ENCODE measurements around the gene CHRNB2.

CHRNB2 gene

DNA sequence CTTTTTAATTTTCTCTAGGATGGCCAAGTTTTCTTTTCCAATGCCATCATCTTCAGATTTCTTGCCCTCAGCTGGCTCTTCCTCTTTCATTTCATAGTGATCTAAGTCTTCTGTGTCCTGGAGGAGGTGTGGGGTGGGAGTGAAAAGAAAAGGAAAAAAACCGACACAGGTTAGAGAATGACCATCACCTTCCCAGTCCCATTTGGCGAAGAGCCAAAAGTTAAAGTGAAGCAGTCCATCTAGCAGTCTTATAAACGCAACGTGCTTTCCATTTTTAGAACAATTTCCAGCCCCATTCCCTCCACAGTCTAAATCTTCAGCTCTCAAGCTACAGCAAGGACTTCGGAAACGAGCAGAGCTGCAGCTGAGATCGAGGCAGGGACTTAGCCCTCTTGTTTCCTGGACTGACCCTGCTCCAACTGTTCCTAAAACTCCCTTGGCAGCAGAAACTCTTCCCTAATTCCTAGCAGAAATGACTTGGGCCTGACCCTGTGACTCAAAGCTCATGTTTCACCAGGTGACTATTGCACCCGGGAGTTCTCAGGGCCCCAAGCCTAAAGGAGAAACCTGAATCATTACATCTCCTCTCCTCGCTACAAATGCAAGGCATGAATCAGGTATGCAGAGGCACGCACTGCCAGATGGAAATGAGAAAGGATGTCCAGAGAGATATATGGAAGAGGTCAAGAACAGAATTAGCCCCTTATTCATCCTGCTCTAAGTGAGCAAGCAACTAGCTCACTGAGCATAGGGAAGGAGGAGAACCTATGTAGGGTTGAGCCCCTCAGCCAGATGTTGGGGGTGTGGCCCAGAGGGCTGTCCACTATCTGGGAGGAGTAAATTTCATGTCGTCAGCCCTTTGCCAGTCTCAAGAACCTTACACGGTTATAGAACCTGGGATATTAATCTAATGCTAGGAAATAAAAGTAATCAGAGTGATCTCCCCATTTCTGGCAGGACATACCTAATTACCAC is 14.2 kb upstream of the CHRNB2 start:
- DNase-seq = no peak

DNA sequence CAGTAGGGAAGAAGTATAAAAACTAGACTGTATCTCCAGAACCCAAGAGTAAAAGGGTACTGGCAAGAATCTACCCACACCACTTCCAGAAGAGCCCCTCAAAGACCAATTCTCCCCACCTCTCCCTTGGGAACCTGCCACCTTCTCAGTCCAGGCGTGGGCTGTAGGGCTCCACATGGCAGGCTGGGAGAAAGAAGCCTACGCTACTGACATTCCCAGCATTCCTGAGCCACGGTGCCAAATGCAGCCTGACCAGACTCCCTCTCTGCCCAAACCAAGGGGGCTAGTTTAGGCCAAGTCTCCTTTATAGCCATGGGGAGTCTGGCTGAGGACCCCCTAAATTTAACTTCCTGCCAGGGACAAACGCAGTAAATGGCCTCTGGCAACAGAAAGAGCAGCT is 11.2 kb upstream of the CHRNB2 start:
- DNase-seq = no peak

DNA sequence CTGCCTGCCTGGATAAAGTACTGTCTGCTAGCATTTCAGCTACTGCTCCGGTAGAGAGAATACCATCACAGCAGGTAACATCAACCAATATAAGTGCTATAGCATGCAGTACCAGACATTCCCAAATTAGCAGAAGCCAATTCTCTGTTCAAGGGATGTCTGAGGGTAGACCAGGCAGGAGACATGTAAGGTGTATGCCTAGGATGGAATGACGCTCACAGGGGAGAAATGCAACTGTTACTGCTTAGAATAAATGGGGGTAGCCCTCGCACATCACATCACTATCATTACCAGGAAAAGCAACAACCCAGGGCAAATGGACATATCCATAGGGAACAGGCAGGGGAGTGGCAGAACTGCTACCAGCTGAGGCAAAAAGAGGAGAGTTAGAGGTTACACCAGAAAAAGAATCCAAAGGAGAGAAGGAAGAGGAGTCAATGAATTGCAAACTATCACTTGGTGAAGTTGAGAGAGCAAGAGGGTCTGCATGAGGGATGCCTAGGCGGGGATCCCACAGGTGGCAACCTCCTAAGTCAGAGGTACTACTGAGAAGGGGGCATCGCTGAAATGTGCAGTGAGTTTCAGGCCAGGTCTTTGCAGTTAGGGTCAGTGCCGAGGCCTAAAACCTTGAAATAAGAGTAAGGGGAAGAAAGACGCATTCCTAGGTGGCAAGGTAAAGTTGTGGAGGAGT is 10.2 kb upstream of the CHRNB2 start:
- no peak for DNase-seq

DNA sequence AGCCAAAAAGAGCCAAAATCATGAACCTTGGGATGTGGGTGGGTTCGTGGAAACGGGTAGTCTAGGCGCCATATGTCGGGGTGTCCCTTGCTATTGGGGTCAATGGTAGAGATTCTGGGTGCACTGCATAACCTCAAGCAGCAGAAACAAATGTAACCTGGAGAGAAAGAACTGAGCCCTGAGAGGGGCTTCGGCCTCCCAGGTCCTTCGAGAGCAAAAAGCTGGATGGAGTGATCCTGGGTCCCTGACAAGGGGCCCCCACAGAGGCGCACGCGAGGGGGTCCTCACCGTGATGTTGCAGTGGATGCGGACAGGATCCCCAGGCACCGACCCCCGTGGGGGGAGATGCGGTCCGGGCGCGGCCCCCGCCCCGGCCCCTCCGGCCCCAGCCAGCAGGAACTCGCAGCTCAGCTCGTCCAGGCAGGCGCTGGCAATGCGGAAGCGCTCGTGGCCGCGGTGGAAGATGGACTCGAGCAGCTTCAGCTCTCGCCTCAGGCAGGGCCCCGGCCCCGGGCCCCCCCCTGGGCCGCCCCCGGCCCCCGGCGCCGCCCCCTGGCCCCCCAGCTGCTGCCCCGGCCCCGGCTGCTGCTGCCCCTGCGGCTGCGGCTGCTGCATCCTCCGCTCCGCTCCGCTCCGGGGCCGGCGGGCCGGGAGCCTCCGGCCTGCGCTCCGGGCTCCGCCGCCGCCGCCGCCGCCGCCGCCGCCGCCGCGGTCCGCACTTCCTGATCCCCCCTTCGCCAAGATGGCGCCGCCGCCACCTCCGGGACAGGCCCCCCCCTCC is 9.4 kb upstream of the CHRNB2 start, which contains the start of gene UBE2Q1:
Gene UBE2Q1, minus strand, starts transcription at position 724 of the 781 bp plus-strand sequence. Its CDS starts 109 bp downstream, at position 615.
- no peak for DNase-seq

DNA sequence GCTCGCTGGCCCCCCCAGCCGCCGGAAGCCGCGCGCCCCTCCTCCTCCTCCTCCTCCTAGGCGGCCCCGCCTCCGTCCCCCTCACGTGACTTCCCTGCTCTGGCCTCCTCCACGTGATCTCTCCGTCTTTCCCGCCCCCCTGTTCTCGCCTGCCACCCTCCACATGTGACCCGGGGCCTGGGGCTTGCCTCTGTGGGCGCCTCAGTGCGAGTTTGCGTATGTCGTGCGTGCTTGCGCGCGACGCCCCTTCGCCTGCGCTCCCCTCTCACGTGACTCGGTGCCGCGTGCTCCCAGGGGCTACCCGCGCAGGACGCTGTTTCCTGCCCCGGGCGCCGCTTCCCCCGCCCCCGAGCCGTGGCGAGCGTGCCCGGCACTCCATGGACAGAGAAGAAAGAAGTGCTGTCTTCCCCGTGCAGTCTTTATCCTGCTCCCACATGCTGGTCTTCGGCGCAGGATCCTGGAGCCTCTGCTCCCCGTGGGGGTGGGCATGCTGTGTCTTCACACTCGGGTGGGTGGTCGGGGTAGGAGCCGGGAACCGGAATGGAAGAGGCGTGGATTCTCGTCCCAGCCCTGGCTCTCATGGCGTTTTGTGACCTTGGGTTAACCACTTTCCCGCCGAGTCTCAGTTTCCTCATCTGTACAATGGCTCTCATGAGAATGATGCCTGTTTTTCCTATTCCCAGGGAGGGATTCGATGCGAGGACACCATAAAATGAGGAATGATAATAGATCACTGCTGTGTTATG is 8.7 kb upstream of the CHRNB2 start:
- peak; percentile 99 for DNase-seq

DNA sequence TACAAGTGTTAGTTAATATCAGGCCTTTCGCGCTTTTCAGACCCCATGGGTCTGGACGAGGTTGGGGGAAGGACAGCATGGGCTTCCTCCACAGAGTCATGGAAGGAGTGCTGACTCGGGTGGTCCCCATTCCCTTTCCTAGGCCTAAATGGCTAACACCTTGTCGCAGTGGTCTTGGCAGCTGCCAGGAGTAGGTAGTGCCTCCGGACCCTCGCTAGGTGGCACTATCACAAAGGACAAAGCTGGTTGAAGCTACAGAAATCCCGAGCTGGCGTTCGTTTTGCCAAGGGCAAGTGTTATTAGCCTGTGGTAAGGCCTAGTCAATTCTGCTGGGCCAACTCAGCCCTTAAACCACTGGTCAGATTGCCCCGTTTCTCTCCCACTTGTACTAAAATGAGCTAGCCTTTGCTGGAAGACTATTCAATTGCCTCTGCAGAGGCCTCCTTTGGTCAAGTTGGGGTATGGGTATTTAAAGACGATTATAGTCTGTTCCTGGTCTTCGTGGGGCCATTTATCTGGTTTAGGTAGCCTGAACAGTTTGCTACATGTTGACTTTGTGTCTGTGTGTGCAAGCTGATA is 8.0 kb upstream of the CHRNB2 start:
- peak; percentile 80 for DNase-seq

DNA sequence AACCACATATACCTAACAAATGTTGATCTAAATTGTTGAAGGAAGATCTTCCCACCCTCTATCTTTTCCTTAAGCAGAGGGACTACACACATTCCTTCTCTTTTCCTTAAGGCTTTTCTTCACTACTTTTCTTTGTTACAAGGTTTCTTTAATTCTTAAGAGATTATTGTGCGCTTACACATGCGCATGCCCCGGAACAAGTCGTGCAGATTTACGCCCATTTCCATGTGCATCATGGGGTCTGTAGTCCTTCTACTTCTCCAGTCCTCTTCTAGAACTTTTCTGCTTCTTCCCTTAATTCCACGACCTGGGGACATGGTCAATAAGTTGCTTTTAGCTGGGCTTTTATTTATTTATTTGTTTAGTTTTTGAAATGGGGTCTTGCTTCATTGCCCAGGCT is 1.7 kb upstream of the CHRNB2 start:
- no peak for DNase-seq

DNA sequence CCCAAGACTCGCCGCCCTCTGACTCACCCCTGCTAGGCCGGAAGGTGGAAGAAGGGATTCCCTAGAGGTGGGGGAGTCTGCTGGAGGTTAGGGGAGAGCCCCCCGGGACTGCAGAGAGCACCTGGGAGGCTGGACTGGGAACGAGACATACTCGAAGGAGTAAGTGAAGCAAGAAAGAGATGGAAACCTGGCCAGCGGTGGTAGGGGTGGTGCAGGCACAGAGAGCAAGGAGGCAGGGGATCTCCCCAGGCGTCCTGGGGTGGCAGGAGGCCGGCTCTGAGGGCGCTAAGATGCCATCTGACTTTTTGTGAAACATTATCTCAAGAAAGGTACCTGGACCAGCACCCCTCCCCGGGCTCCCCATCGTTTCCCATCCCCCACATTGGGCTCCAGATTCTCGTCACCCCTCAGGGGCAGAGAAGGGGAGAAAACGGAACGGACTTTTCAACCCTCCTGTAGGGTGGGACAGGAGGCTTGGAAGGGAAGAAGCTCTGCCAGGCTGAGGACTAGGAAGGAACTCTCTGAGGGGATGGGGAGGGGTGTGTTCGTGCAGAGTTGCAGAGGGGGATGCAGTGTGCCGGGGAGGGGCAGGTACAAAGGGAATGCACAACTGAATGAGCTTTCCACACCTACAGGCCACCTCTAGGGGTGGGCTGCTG is 708 bp downstream of the CHRNB2 start:
- DNase-seq = no peak

DNA sequence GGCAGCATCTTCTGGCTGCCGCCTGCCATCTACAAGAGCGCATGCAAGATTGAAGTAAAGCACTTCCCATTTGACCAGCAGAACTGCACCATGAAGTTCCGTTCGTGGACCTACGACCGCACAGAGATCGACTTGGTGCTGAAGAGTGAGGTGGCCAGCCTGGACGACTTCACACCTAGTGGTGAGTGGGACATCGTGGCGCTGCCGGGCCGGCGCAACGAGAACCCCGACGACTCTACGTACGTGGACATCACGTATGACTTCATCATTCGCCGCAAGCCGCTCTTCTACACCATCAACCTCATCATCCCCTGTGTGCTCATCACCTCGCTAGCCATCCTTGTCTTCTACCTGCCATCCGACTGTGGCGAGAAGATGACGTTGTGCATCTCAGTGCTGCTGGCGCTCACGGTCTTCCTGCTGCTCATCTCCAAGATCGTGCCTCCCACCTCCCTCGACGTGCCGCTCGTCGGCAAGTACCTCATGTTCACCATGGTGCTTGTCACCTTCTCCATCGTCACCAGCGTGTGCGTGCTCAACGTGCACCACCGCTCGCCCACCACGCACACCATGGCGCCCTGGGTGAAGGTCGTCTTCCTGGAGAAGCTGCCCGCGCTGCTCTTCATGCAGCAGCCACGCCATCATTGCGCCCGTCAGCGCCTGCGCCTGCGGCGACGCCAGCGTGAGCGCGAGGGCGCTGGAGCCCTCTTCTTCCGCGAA is 3.8 kb downstream of the CHRNB2 start:
- DNase-seq = no peak

DNA sequence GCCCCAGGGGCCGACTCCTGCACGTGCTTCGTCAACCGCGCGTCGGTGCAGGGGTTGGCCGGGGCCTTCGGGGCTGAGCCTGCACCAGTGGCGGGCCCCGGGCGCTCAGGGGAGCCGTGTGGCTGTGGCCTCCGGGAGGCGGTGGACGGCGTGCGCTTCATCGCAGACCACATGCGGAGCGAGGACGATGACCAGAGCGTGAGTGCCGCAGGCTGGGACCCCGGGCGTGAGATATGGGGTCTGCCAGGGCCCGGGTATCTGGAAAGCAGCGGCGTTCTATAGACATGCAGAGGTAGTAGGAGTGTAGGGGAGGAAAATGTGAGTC is 4.3 kb downstream of the CHRNB2 start:
- no peak for DNase-seq

DNA sequence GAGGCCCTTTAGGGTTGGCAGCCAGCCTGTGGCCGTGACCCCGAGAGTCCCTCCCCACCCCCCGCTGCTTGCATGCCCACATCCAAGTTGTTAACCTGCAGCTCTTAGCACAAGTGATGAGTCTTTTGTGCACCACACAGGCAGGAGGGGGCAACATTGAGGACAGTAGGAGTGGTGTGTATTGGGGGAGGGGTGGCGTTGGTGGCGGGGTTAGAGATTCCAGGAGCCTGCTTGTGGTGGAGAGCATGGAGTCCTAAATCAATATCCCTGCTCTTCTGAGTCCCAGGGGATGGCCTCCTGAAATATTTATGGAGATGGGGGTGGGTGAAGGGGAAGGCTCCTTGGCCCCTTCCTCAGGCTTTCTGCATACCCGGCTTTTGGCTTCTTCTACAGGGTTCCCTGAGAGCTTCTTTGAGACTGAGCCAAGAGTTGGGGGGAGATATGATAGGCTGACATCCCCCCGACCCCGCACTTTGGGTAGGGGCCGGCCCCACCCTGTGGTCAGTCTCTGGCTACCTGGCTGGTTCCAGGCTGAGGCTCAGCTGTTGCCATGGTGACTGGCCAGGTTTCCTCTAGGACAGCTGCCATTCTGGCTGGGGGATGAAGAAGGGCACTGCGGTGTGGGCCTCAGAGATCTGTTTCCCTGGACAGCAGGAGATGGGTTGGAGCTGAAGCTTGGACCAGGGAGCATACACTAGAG is 5.0 kb downstream of the CHRNB2 start:
- DNase-seq = no peak

DNA sequence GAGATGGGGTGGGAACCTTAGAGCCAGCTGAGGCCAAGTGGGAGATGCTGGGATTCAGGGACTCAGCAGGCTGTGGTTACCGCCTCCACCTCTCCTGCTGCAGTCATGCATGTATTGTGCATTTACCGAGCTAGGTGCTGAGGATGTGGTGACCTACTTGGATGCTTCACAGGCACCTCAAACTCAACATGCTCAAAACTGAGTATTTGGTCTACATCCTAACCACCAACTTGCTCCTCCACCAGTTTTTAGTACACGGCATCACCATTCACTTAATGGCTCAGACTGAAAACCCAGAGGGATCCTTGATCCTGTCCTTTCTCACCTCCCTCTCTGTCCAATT is 5.6 kb downstream of the CHRNB2 start:
- DNase-seq = no peak

DNA sequence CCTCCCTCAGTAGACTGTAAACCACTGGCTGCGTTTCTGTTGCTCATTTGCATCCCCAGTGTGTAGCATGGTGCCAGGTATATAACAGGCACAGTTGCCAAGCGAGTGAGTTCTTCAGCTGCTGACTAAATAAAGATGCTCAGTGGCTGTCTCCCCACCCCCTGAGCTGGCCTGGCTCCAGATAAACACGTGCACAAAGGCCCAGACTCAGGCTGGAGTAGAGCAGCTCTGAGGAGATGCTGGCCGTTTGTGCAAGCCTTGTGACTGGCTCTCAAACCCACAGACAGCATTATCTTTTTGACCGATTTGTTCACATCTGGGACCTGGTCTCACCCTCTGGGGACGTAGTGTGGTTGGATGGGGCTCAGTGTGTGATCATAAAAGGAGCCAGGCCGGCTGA is 7.1 kb downstream of the CHRNB2 start:
- no peak for DNase-seq

DNA sequence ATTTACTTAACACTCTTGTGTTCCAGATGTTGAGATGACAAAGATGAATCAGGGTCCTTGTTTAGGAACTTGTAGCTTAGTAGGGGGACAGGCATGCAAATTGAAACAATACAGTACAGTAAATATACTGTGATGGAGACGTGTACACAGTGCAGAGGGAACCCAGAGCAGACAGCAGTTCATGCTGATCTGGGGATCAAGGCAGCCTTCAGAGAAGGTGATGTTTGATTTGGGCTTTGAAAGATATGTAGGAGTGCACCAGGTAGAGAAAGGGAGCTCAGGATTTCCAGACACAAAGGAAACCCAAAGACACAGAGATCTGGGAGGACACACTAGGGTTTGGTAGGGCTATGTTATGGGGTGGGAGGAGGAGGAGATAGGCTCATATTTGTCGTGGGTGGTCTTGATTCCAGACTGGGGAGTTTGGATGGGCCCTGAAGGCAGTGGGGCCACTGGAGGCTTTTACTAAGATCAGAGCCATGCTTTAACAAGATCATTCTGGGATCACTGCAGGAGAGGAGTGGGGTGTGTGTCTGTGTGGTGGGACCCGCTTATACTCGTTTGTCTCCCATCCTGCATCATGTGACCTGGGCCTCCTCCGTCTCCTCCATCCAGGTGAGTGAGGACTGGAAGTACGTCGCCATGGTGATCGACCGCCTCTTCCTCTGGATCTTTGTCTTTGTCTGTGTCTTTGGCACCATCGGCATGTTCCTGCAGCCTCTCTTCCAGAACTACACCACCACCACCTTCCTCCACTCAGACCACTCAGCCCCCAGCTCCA is 7.8 kb downstream of the CHRNB2 start:
- no peak for DNase-seq

DNA sequence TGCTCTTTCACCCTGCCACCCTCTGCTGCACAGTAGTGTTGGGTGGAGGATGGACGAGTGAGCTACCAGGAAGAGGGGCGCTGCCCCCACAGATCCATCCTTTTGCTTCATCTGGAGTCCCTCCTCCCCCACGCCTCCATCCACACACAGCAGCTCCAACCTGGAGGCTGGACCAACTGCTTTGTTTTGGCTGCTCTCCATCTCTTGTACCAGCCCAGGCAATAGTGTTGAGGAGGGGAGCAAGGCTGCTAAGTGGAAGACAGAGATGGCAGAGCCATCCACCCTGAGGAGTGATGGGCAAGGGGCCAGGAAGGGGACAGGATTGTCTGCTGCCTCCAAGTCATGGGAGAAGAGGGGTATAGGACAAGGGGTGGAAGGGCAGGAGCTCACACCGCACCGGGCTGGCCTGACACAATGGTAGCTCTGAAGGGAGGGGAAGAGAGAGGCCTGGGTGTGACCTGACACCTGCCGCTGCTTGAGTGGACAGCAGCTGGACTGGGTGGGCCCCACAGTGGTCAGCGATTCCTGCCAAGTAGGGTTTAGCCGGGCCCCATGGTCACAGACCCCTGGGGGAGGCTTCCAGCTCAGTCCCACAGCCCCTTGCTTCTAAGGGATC is 8.5 kb downstream of the CHRNB2 start:
- DNase-seq = no peak

DNA sequence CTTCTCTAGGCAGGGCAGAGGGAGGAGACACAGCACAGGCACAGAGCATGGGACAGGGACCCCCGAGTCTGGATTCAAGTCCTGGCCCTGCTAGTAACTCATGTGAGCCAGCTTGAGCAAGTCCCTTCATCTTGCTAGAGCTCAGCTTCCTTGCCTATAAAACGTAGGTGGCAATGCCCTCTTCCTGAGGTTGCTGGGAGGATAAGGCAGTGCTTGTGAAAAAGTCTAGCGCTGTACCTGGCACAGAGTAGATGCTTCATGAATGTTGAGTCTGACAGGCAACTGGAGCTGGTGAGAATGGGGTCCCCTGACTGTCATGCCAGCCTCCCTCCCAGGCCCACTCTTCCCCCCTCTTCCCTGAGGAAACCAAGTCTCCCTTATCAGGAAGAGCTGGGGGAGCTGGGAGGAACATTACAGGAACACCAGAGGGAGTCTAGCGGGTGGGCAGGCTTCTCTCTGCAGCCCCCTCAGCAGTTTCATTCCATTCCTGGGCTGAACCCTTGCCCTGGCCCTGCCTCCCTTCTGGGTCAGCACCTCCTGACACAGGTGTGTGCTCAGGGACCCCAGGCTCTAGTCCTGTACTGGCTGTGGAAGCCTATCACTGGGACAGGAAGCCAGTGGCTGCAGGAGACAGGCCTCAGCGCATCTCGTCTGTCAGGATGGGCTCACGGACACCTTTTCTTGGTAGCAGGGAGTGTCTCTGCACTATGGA is 9.9 kb downstream of the CHRNB2 start:
- DNase-seq = no peak

DNA sequence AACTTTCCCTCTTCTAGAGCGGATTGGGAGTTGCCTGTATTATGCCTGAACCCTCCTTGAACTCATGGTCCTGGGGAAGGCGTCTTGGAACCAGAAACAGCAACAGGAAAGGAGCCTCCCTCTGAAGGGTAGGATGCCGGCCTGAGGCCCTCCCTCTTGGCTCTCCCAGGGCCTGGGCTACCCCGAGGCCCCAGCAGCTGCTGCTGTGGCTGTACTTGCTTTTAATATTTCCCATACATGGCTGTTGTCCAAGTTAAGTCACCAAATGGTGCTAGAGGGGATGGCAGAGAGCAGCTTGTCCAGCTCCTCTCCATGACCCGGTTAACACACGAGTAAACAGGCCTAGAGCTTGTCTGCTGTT is 10.5 kb downstream of the CHRNB2 start:
- DNase-seq = no peak

DNA sequence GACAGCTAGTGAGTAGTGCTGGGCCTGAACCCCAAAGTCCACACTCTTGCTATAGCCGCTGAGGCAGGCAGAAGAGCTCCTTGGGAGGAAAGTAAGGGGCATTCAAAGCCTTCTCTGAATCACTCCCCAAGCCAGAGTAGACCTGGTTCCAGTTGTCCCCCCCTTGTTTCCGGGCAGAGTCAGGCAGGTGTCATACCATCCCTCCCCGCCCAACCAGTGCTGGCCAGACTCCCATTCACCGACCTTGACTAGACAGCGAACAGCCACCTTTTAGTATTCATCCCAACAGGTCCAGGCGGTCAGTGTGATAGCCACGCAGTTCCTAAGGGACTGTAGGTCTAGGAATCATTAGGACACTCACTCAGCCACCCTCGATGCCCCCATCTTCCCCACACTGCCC is 11.8 kb downstream of the CHRNB2 start:
- no peak for DNase-seq

DNA sequence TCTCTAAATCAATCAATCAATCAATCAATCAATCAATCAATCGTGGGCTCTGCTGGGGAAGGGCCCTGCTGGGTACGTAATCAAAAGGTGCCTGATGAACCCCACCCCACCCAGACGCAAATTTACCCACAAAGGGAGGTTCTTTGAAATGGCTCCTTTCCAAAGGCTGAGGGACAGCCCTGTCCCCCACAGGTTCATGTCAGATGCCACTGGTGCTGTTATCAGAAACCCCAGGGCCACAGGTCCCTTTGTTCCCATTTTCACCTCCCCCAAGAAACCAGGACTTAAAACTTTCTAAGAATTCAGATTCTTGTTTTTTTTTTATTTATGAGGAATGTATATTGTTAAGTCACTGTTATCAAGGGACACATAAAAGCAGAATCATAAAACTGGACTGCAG is 14.2 kb downstream of the CHRNB2 start:
- DNase-seq = no peak
